ENCODE data around the gene NF2. TPM values are rescaled to one million over a fixed set of nuclear protein-coding genes. Genes with fewer than 3 reads are reported as not detected.

NF2 gene
- total RNA-seq, 2 donors from 2014 or later = 45.7 to 51.4 TPM

DNA sequence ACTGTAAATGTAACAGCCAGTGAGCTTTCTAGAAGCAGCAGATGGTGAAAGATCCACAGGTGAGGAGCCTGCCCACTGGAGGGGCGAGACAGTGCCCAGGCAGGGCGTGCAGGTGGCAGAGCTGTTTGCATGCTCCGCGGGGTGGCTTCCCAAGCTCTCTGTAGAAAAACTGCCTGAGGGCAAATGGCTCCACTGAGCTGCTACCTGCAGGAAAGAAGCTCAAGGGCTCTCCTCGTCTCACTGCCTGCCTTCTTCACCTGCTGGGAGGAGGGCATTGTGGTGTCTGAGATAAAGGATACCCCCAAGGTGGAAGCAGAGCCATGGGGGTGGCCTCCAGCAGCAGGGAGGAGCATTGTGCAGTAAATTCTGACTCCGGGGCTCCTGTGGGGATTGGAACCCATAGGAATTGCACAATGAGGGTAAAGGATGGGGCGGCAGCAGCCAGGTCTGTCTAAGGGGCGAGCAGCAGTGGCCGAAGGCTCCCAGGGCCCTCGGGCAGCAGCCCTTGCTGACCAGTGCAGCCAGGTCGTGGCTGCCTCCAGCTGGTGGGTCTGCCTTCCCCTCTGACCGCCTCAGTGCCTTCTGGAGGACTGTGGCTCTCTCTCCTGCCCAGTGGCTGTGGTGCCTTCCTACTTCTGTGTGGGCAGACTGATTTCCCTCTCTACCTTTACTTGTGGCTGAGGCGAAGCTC is 88.3 kb downstream of the NF2 start:
- TF ChIP-seq, protein P1, sequence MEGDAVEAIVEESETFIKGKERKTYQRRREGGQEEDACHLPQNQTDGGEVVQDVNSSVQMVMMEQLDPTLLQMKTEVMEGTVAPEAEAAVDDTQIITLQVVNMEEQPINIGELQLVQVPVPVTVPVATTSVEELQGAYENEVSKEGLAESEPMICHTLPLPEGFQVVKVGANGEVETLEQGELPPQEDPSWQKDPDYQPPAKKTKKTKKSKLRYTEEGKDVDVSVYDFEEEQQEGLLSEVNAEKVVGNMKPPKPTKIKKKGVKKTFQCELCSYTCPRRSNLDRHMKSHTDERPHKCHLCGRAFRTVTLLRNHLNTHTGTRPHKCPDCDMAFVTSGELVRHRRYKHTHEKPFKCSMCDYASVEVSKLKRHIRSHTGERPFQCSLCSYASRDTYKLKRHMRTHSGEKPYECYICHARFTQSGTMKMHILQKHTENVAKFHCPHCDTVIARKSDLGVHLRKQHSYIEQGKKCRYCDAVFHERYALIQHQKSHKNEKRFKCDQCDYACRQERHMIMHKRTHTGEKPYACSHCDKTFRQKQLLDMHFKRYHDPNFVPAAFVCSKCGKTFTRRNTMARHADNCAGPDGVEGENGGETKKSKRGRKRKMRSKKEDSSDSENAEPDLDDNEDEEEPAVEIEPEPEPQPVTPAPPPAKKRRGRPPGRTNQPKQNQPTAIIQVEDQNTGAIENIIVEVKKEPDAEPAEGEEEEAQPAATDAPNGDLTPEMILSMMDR (conservative IDR thresholded peaks at IDR 0.05) = no peak
- peaks cover 17% of the 10 kb centered on the region for H3K36me3 Mint-ChIP-seq (ENCODE audit: low read depth)
- Histone ChIP-seq H3K4me3 (ENCODE audit: low read length) (no peak overlapping the region), H3K4me1 (ENCODE audit: control insufficient read depth, insufficient read depth, low read length) (peaks cover 18% of the 10 kb centered on the region), H3K27me3 (ENCODE audit: control insufficient read depth, insufficient read depth, low read length, poor library complexity, severe bottlenecking) (no peaks in the 10 kb centered on the region), H3K27ac (ENCODE audit: low read depth, low read length) (no peak overlapping the region), H3K9ac (ENCODE audit: extremely low read depth, low read length, poor library complexity, severe bottlenecking) (no peak overlapping the region), H3K36me3 (ENCODE audit: control insufficient read depth, insufficient read depth, low read length) (peaks cover 25% of the 10 kb centered on the region), H3K9me3 (ENCODE audit: control insufficient read depth, low read length) (no peaks in the 10 kb centered on the region)
- peak; percentile 70 for DNase-seq
- peaks cover 33% of the 10 kb centered on the region for H3K4me1 Mint-ChIP-seq
- H3K4me3 Mint-ChIP-seq = no peak overlapping the region
- no peaks in the 10 kb centered on the region for H3K27me3 Mint-ChIP-seq (ENCODE audit: insufficient read depth)
- no peak overlapping the region for H3K27ac Mint-ChIP-seq
- H3K9me3 Mint-ChIP-seq = no peaks in the 10 kb centered on the region
- 70 to 72% methylated on average over 8 to 13 of the region's 13 CpGs for WGBS, 2 experiments (ENCODE audit: insufficient coverage in 1 of 2, insufficient read length in 1 of 2)

DNA sequence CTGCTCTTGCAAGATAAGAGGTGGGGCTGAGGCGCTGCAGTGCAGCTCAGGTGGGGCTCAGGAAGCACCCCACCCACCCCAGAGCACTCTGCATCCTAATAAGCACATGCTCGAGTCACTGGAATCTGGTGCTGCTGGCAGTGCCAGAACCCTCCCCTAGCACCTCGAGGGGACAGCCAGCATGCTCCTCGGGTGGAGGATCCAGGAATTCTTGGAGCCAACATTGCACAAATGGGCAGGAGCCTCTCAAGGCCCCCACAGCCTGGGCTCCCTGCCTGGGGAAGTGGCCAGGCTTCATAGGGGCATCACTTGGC is 88.9 kb downstream of the NF2 start:
- no peak overlapping the region for H3K27ac ChIP-seq (ENCODE audit: low read depth, low read length)
- H3K27me3 ChIP-seq (ENCODE audit: control insufficient read depth, insufficient read depth, low read length, poor library complexity, severe bottlenecking) = no peaks in the 10 kb centered on the region
- no peak overlapping the region for H3K4me3 ChIP-seq (ENCODE audit: low read length)
- TF ChIP-seq, protein P1 (conservative IDR thresholded peaks at IDR 0.05) = no peak
- H3K9me3 Mint-ChIP-seq = no peaks in the 10 kb centered on the region
- H3K4me1 ChIP-seq (ENCODE audit: control insufficient read depth, insufficient read depth, low read length) = peaks cover 18% of the 10 kb centered on the region
- H3K36me3 ChIP-seq (ENCODE audit: control insufficient read depth, insufficient read depth, low read length) = peaks cover 20% of the 10 kb centered on the region
- no peaks in the 10 kb centered on the region for H3K9me3 ChIP-seq (ENCODE audit: control insufficient read depth, low read length)
- 80 to 95% methylated on average over 3 to 4 of the region's 4 CpGs for WGBS, 2 experiments (ENCODE audit: insufficient coverage in 1 of 2, insufficient read length in 1 of 2)
- no peak overlapping the region for H3K27ac Mint-ChIP-seq
- H3K9ac ChIP-seq (ENCODE audit: extremely low read depth, low read length, poor library complexity, severe bottlenecking) = no peak overlapping the region
- peaks cover 17% of the 10 kb centered on the region for H3K36me3 Mint-ChIP-seq (ENCODE audit: low read depth)
- no peak for DNase-seq
- H3K4me3 Mint-ChIP-seq = no peak overlapping the region
- no peaks in the 10 kb centered on the region for H3K27me3 Mint-ChIP-seq (ENCODE audit: insufficient read depth)
- peaks cover 33% of the 10 kb centered on the region for H3K4me1 Mint-ChIP-seq

DNA sequence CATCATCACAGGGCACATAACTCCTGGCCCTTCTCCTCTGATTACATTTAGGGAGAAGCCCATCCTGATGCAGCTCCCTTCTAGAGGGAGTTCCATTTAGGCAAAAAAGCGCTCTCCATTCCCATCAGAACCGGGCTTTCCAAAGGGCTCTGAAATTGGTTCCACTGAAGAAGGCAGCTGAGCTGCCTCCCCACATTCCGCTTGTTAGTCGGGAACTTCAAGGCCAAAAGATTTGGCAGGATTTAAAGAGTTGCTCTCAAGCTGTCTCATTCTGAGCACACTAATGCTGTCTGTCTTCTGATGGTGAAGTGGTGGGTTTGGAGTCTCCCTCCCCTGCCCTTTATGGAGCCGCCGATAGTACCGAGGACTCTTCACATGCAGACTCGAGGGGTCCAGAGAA is 89.7 kb downstream of the NF2 start:
- 92 to 98% methylated on average over 4 to 8 of the region's 8 CpGs for WGBS, 2 experiments (ENCODE audit: insufficient coverage in 1 of 2, insufficient read length in 1 of 2)
- H3K27ac ChIP-seq (ENCODE audit: low read depth, low read length) = no peak overlapping the region
- no peak overlapping the region for H3K4me3 ChIP-seq (ENCODE audit: low read length)
- TF ChIP-seq, protein P1 (conservative IDR thresholded peaks at IDR 0.05) = no peak
- no peak overlapping the region for H3K4me3 Mint-ChIP-seq
- no peaks in the 10 kb centered on the region for H3K27me3 Mint-ChIP-seq (ENCODE audit: insufficient read depth)
- peaks cover 31% of the 10 kb centered on the region for H3K4me1 Mint-ChIP-seq
- peaks cover 18% of the 10 kb centered on the region for H3K4me1 ChIP-seq (ENCODE audit: control insufficient read depth, insufficient read depth, low read length)
- no peak overlapping the region for H3K9ac ChIP-seq (ENCODE audit: extremely low read depth, low read length, poor library complexity, severe bottlenecking)
- no peaks in the 10 kb centered on the region for H3K27me3 ChIP-seq (ENCODE audit: control insufficient read depth, insufficient read depth, low read length, poor library complexity, severe bottlenecking)
- no peaks in the 10 kb centered on the region for H3K9me3 ChIP-seq (ENCODE audit: control insufficient read depth, low read length)
- H3K36me3 ChIP-seq (ENCODE audit: control insufficient read depth, insufficient read depth, low read length) = peaks cover 18% of the 10 kb centered on the region
- no peaks in the 10 kb centered on the region for H3K9me3 Mint-ChIP-seq
- H3K36me3 Mint-ChIP-seq (ENCODE audit: low read depth) = peaks cover 17% of the 10 kb centered on the region
- no peak for DNase-seq
- H3K27ac Mint-ChIP-seq = no peak overlapping the region
